Caco-2 (cell line): ENCODE measurements around the gene SYP. TPM values are rescaled to one million over a fixed set of nuclear protein-coding genes. Genes with fewer than 3 reads are reported as not detected.

Experiments used
- BruUV-seq: library from RNA; stranded (reverse); fragments of 400-500 nt; replicated peaks from 2 replicates; lab custom pipeline; 2021; lab: Mats Ljungman, UMichigan
- CTCF ChIA-PET: fragments of 300-600 bp; sonication (Branson Sonifier 250); formaldehyde crosslinking; loops from one replicate; lab custom pipeline; 2022; ENCODE audit warnings: antibody characterized with exemption; lab: Charles Lee
- POLR2A ChIA-PET: fragments of 300-600 bp; sonication (Branson Sonifier 250); formaldehyde crosslinking; loops from one replicate; lab custom pipeline; 2022; ENCODE audit warnings: antibody characterized with exemption; lab: Charles Lee
- DNase-seq, 2 experiments: peaks; one replicate each; pipeline versions ENCODE4 v3.0.0 to v3.0.0-alpha.2; 2020 to 2022
- H3K27me3 ChIP-seq: replicated peaks from 2 replicates; pipeline ENCODE4 v1.6.0; 2011; ENCODE audit warnings: low read length; ENCODE audit not compliant: control insufficient read depth, insufficient read depth
- H3K36me3 ChIP-seq: 2 replicates; pipeline ENCODE4 v1.5.1; 2011; ENCODE audit warnings: low read length; ENCODE audit not compliant: control insufficient read depth, insufficient read depth
- H3K4me1 ChIP-seq: fragments of 250-450 bp; sonication (Bioruptor Pico); 2 replicates; pipeline ENCODE4 v1.5.1; 2020; ENCODE audit warnings: mild to moderate bottlenecking
- H3K4me3 ChIP-seq: 2 replicates; pipeline ENCODE4 v1.5.1; 2011; ENCODE audit warnings: low read depth, mild to moderate bottlenecking, control low read depth, low read length
- H3K9me3 ChIP-seq: fragments of 250-450 bp; sonication (Bioruptor Pico); 2 replicates; pipeline ENCODE4 v1.5.1; 2020; ENCODE audit warnings: mild to moderate bottlenecking, moderate library complexity
- H3K27ac Mint-ChIP-seq: one replicate; pipeline ENCODE4 v1.8.0; 2022; ENCODE audit warnings: mixed read lengths; ENCODE audit not compliant: unreplicated experiment
- H3K27me3 Mint-ChIP-seq: one replicate; pipeline ENCODE4 v1.8.0; 2022; ENCODE audit warnings: mixed read lengths; ENCODE audit not compliant: insufficient read depth, unreplicated experiment
- H3K36me3 Mint-ChIP-seq: one replicate; pipeline ENCODE4 v1.8.0; 2022; ENCODE audit warnings: mild to moderate bottlenecking, mixed read lengths; ENCODE audit not compliant: insufficient read depth, unreplicated experiment
- H3K4me1 Mint-ChIP-seq: one replicate; pipeline ENCODE4 v1.8.0; 2022; ENCODE audit warnings: low read depth, mixed read lengths; ENCODE audit not compliant: unreplicated experiment
- H3K4me3 Mint-ChIP-seq: one replicate; pipeline ENCODE4 v1.8.0; 2022; ENCODE audit warnings: mild to moderate bottlenecking, moderate library complexity, mixed read lengths; ENCODE audit not compliant: unreplicated experiment
- H3K9me3 Mint-ChIP-seq: one replicate; pipeline ENCODE4 v1.8.0; 2022; ENCODE audit warnings: mixed read lengths; ENCODE audit not compliant: unreplicated experiment
- CTCF ChIP-seq, 2 experiments: fragments of 200-600 bp in 1 of 2; IDR thresholded peaks; 1 replicate in 1 of 2; 2 replicates in 1 of 2; pipeline versions ENCODE4 v1.5.1 to v1.8.0; 2011 to 2022; ENCODE audit warnings: antibody characterized with exemption in 1 of 2, control low read depth in 1 of 2, inconsistent platforms in 1 of 2, low read depth in 1 of 2, low read length in 1 of 2, mild to moderate bottlenecking in 1 of 2, moderate library complexity in 1 of 2; ENCODE audit not compliant: insufficient read depth in 1 of 2, severe bottlenecking in 1 of 2, unreplicated experiment in 1 of 2
- intact Hi-C: fragments of 100-400 bp; cut with micrococcal nuclease; formaldehyde crosslinking; loops from one replicate; pipeline ENCODE4 v1.10.0; 2022; ENCODE audit not compliant: unreplicated experiment
- total RNA-seq: library from RNA; stranded (reverse); gene quantifications from 2 replicates; pipeline ENCODE4 v1.2.3, GENCODE V29; 2022

The SYP gene
- total RNA-seq, 1 experiment from 2014 or later: 18.3 TPM

- no peaks in the 10 kb centered on the region for H3K4me1 Mint-ChIP-seq
- Histone ChIP-seq H3K4me3 (no peak overlapping the region), H3K36me3 (no peaks in the 10 kb centered on the region), H3K4me1 (no peaks in the 10 kb centered on the region), H3K9me3 (no peaks in the 10 kb centered on the region), H3K27me3 (no peaks in the 10 kb centered on the region)
- no peak overlapping the region for H3K27ac Mint-ChIP-seq
- BruUV-seq: no TSS peak
- no peak for DNase-seq
- TF ChIP-seq CTCF (IDR thresholded peaks at IDR 0.05; ENCODE audit: insufficient read depth in 1 of 2, low read depth in 1 of 2, low read length in 1 of 2, severe bottlenecking in 1 of 2, unreplicated experiment in 1 of 2): no peak
- ChIA-PET CTCF (no interaction called here), POLR2A (interaction anchor here (0.6 kb wide), 1 partner anchor 36 kb away, joined by 3 read pairs; no protein-coding TSS in a partner anchor)
- no peaks in the 10 kb centered on the region for H3K9me3 Mint-ChIP-seq
- H3K27me3 Mint-ChIP-seq: peaks cover 5% of the 10 kb centered on the region
- intact Hi-C loops: no loop called here
- H3K36me3 Mint-ChIP-seq: no peaks in the 10 kb centered on the region
- H3K4me3 Mint-ChIP-seq: no peak overlapping the region
Observed at GRCh38 chrX:49226946-49227345, 27.0 kb upstream of the SYP start.

- Mint-ChIP-seq H3K36me3 (no peaks in the 10 kb centered on the region), H3K9me3 (no peaks in the 10 kb centered on the region)
- no TSS peak for BruUV-seq
Observed at GRCh38 chrX:49225858-49226257, 25.9 kb upstream of the SYP start.

GRCh38 chrX:49221868-49222267, 21.9 kb upstream of the SYP start:
- Histone ChIP-seq H3K9me3 (no peaks in the 10 kb centered on the region), H3K4me3 (no peak overlapping the region), H3K36me3 (no peaks in the 10 kb centered on the region), H3K4me1 (no peaks in the 10 kb centered on the region), H3K27me3 (no peaks in the 10 kb centered on the region)
- ChIA-PET CTCF (no interaction called here), POLR2A (no interaction called here)
- BruUV-seq: no TSS peak
- Mint-ChIP-seq H3K27ac (no peak overlapping the region), H3K9me3 (no peaks in the 10 kb centered on the region), H3K4me1 (no peaks in the 10 kb centered on the region), H3K36me3 (no peaks in the 10 kb centered on the region), H3K27me3 (peaks cover 7% of the 10 kb centered on the region), H3K4me3 (no peak overlapping the region)
- TF ChIP-seq CTCF (IDR thresholded peaks at IDR 0.05; ENCODE audit: insufficient read depth in 1 of 2, low read depth in 1 of 2, low read length in 1 of 2, severe bottlenecking in 1 of 2, unreplicated experiment in 1 of 2): no peak
- intact Hi-C loops: no loop called here
- no peak for DNase-seq

More at GRCh38 chrX:49225858-49226257, 25.9 kb upstream of the SYP start:
- ChIA-PET POLR2A (no interaction called here), CTCF (no interaction called here)
- no peak overlapping the region for H3K4me3 Mint-ChIP-seq
- Histone ChIP-seq H3K27me3 (no peaks in the 10 kb centered on the region), H3K4me1 (no peaks in the 10 kb centered on the region), H3K4me3 (no peak overlapping the region), H3K9me3 (no peaks in the 10 kb centered on the region), H3K36me3 (no peaks in the 10 kb centered on the region)
- no peaks in the 10 kb centered on the region for H3K4me1 Mint-ChIP-seq
- peaks cover 6% of the 10 kb centered on the region for H3K27me3 Mint-ChIP-seq
- no peak overlapping the region for H3K27ac Mint-ChIP-seq
- DNase-seq: no peak
- intact Hi-C loops: no loop called here
- no peak for TF ChIP-seq CTCF (IDR thresholded peaks at IDR 0.05; ENCODE audit: insufficient read depth in 1 of 2, low read depth in 1 of 2, low read length in 1 of 2, severe bottlenecking in 1 of 2, unreplicated experiment in 1 of 2)
